ENCODE data around the gene SVEP1. TPM values are rescaled to one million over a fixed set of nuclear protein-coding genes. Genes with fewer than 3 reads are reported as not detected.

Gene SVEP1
- total and polyA plus RNA-seq, 7 experiments from 2014 or later = 0.08 to 0.22 TPM; not detected in 5

DNA sequence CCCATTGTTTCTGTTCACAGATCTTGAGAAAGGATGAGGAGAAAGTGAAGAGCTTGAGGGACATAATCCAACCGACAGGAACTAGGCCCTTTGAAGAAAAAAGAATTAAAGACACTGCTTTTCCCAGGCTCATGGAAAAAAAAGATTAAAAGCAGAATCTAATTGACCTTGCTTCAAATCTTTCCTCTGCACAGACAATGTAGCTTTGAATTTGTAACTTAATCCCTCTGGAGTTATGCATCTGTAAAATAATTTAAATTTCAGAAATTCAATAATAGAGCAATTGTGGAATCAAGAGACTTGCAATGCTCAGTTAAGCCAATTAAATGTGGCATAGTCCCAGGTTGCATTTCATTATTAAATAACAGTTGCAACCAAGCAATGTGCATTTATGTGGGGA lies 64.6 kb downstream of the SVEP1 start:
- intact Hi-C loops (cut with micrococcal nuclease) = no loop called here
- Histone ChIP-seq H3K27ac (ENCODE audit: low read depth, low read length) (no peak overlapping the region), H3K27me3 (ENCODE audit: control insufficient read depth in 2 of 2, insufficient read depth in 2 of 2, low read length in 2 of 2) (no peaks in the 10 kb centered on the region), H3K9me3 (ENCODE audit: control insufficient read depth in 2 of 3, low read length in 3 of 3) (no peaks in the 10 kb centered on the region), H3K4me1 (ENCODE audit: control insufficient read depth in 2 of 2, insufficient read depth in 2 of 2, low read length in 2 of 2) (no peaks in the 10 kb centered on the region), H3K36me3 (ENCODE audit: control insufficient read depth in 2 of 3, insufficient read depth in 3 of 3, low read length in 3 of 3) (no peaks in the 10 kb centered on the region), H3K4me3 (ENCODE audit: low read length) (no peak overlapping the region)
- H3K4me3 Mint-ChIP-seq = no peak overlapping the region
- ChIA-PET CTCF (interaction anchor here (0.7 kb wide), 1 partner anchor 1038 kb away, joined by 3 read pairs; no protein-coding TSS in a partner anchor), POLR2A (no interaction called here)
- DNase-seq (no peak), ATAC-seq (no peak)
- no peaks in the 10 kb centered on the region for H3K36me3 Mint-ChIP-seq
- H3K27ac Mint-ChIP-seq = no peak overlapping the region
- H3K9me3 Mint-ChIP-seq = peaks cover 0 to 6% (median 0%) of the 10 kb centered on the region in 11 donors
- peaks cover 0 to 9% (median 4%) of the 10 kb centered on the region in 5 donors for H3K27me3 Mint-ChIP-seq
- no peaks in the 10 kb centered on the region for H3K4me1 Mint-ChIP-seq

DNA sequence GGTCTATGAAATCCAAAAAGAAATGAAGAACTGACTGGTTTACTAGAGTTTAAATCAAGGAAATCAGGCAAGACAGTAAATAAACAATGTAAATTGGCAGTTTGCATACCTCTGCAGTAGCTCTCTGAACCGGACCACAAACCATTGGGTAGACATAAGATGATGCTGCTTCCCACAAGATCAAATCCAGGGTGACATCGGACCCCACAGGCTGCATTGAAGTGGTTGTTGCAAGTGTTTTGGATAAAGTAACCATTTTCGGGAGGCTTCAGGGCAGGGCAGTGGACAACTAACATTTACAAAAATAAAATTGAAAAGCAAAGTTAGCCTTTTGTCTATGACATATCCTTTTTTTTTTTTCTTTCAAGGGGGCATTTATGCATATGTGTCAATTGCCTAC lies 66.7 kb downstream of the SVEP1 start:
- ATAC-seq (no peak), DNase-seq (no peak)
- Mint-ChIP-seq H3K36me3 (no peaks in the 10 kb centered on the region), H3K4me1 (no peaks in the 10 kb centered on the region), H3K9me3 (peaks cover 0 to 2% (median 0%) of the 10 kb centered on the region in 11 donors), H3K4me3 (no peak overlapping the region), H3K27me3 (peaks cover 0 to 9% (median 4%) of the 10 kb centered on the region in 5 donors), H3K27ac (no peak overlapping the region)
- Histone ChIP-seq H3K27me3 (ENCODE audit: control insufficient read depth in 2 of 2, insufficient read depth in 2 of 2, low read length in 2 of 2) (no peaks in the 10 kb centered on the region), H3K9me3 (ENCODE audit: control insufficient read depth in 2 of 3, low read length in 3 of 3) (no peaks in the 10 kb centered on the region), H3K27ac (ENCODE audit: low read depth, low read length) (no peak overlapping the region), H3K36me3 (ENCODE audit: control insufficient read depth in 2 of 3, insufficient read depth in 3 of 3, low read length in 3 of 3) (no peaks in the 10 kb centered on the region), H3K4me3 (ENCODE audit: low read length) (no peak overlapping the region), H3K4me1 (ENCODE audit: control insufficient read depth in 2 of 2, insufficient read depth in 2 of 2, low read length in 2 of 2) (no peaks in the 10 kb centered on the region)
- ChIA-PET CTCF (no interaction called here), POLR2A (no interaction called here)
- intact Hi-C loops (cut with micrococcal nuclease) = no loop called here

DNA sequence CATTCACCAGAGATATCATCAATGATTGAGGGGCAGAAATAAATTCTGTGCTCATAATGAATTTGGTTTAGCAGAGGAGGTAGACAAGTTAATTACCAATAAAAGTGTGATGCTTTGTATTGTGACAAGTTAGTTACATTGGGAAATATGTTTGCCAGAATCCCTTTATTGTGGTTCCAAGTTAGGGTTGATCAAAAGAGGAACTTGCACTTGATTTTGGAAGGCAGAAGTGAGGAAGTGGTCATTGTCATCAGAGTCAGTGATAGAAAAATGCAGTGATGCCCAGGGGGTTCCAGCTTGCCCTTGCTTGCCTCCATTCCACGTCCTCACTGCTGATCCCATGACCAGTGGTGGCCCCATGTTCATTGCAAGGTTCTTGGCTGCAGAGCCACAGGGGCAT lies 69.7 kb downstream of the SVEP1 start:
- Histone ChIP-seq H3K9me3 (ENCODE audit: control insufficient read depth in 2 of 3, low read length in 3 of 3) (no peaks in the 10 kb centered on the region), H3K4me1 (ENCODE audit: control insufficient read depth in 2 of 2, insufficient read depth in 2 of 2, low read length in 2 of 2) (no peaks in the 10 kb centered on the region), H3K36me3 (ENCODE audit: control insufficient read depth in 2 of 3, insufficient read depth in 3 of 3, low read length in 3 of 3) (no peaks in the 10 kb centered on the region), H3K27ac (ENCODE audit: low read depth, low read length) (no peak overlapping the region), H3K4me3 (ENCODE audit: low read length) (no peak overlapping the region), H3K27me3 (ENCODE audit: control insufficient read depth in 2 of 2, insufficient read depth in 2 of 2, low read length in 2 of 2) (no peaks in the 10 kb centered on the region)
- H3K36me3 Mint-ChIP-seq = no peaks in the 10 kb centered on the region
- H3K4me3 Mint-ChIP-seq = no peak overlapping the region
- POLR2A ChIA-PET = no interaction called here
- H3K4me1 Mint-ChIP-seq = no peaks in the 10 kb centered on the region
- H3K9me3 Mint-ChIP-seq = peaks cover 0 to 9% (median 0%) of the 10 kb centered on the region in 11 donors
- peaks cover 0 to 20% (median 8%) of the 10 kb centered on the region in 5 donors for H3K27me3 Mint-ChIP-seq
- DNase-seq (no peak), ATAC-seq (no peak)
- CTCF ChIA-PET = no interaction called here
- intact Hi-C loops (cut with micrococcal nuclease) = no loop called here
- H3K27ac Mint-ChIP-seq = no peak overlapping the region

DNA sequence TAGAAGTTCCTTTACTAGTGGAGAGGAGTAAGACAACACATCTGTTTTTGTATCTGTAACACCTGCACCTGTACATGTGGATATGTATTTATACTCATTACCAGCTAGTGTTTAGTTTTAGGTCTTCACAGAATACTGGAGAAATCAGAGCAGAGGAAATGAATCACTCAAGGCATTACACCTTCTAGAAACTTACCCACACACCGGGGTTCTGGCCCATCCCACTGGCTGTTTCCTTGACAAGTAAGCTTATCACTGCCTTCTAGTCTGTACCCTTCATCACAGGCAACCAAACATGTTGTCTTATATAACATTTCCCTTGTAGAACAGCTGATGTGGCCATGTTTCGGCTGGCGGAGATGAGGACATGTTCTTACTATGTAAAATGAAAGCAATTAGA lies 76.7 kb downstream of the SVEP1 start:
- H3K9me3 ChIP-seq (ENCODE audit: control insufficient read depth in 2 of 3, low read length in 3 of 3) = no peaks in the 10 kb centered on the region
- no peaks in the 10 kb centered on the region for H3K27me3 ChIP-seq (ENCODE audit: control insufficient read depth in 2 of 2, insufficient read depth in 2 of 2, low read length in 2 of 2)
- Mint-ChIP-seq H3K36me3 (no peaks in the 10 kb centered on the region), H3K4me1 (no peaks in the 10 kb centered on the region), H3K9me3 (peaks cover 0 to 14% (median 0%) of the 10 kb centered on the region in 11 donors), H3K27ac (no peak overlapping the region), H3K4me3 (no peak overlapping the region), H3K27me3 (peaks cover 0 to 13% (median 11%) of the 10 kb centered on the region in 5 donors)
- no peak overlapping the region for H3K4me3 ChIP-seq (ENCODE audit: low read length)
- POLR2A ChIA-PET = no interaction called here
- no peaks in the 10 kb centered on the region for H3K4me1 ChIP-seq (ENCODE audit: control insufficient read depth in 2 of 2, insufficient read depth in 2 of 2, low read length in 2 of 2)
- intact Hi-C loops (cut with micrococcal nuclease) = no loop called here
- no peak overlapping the region for H3K27ac ChIP-seq (ENCODE audit: low read depth, low read length)
- DNase-seq (no peak), ATAC-seq (no peak)
- no peaks in the 10 kb centered on the region for H3K36me3 ChIP-seq (ENCODE audit: control insufficient read depth in 2 of 3, insufficient read depth in 3 of 3, low read length in 3 of 3)
- CTCF ChIA-PET = no interaction called here

DNA sequence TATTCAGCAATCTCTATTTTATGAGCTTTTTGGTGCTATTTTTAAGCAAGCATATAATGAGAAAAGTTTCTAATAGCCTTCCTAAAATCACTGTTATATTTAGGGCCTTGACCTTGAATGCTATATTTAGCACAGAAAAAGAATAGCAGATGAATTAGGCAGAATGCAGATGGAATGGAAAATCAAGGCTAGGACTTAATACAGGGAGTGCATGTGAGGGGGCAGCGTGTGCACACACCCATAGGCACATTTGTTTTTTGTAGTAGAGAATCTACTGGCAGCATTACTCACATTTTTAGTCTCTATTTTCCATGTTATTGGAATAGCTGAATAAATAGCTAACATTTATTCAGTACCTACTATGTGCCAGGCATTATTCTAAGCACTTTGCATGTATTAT lies 79.9 kb downstream of the SVEP1 start:
- H3K9me3 ChIP-seq (ENCODE audit: control insufficient read depth in 2 of 3, low read length in 3 of 3) = no peaks in the 10 kb centered on the region
- no peaks in the 10 kb centered on the region for H3K4me1 ChIP-seq (ENCODE audit: control insufficient read depth in 2 of 2, insufficient read depth in 2 of 2, low read length in 2 of 2)
- no peaks in the 10 kb centered on the region for H3K4me1 Mint-ChIP-seq
- POLR2A ChIA-PET = no interaction called here
- H3K4me3 ChIP-seq (ENCODE audit: low read length) = no peak overlapping the region
- peaks cover 0 to 15% (median under 1%) of the 10 kb centered on the region in 5 donors for H3K27me3 Mint-ChIP-seq
- intact Hi-C loops (cut with micrococcal nuclease) = no loop called here
- DNase-seq = no peak
- H3K9me3 Mint-ChIP-seq = peaks cover 0 to 4% (median 0%) of the 10 kb centered on the region in 11 donors
- CTCF ChIA-PET = no interaction called here
- H3K27me3 ChIP-seq (ENCODE audit: control insufficient read depth in 2 of 2, insufficient read depth in 2 of 2, low read length in 2 of 2) = no peaks in the 10 kb centered on the region
- no peaks in the 10 kb centered on the region for H3K36me3 ChIP-seq (ENCODE audit: control insufficient read depth in 2 of 3, insufficient read depth in 3 of 3, low read length in 3 of 3)
- ATAC-seq = no peak
- no peaks in the 10 kb centered on the region for H3K36me3 Mint-ChIP-seq
- no peak overlapping the region for H3K27ac ChIP-seq (ENCODE audit: low read depth, low read length)
- H3K27ac Mint-ChIP-seq = no peak overlapping the region
- H3K4me3 Mint-ChIP-seq = no peak overlapping the region

DNA sequence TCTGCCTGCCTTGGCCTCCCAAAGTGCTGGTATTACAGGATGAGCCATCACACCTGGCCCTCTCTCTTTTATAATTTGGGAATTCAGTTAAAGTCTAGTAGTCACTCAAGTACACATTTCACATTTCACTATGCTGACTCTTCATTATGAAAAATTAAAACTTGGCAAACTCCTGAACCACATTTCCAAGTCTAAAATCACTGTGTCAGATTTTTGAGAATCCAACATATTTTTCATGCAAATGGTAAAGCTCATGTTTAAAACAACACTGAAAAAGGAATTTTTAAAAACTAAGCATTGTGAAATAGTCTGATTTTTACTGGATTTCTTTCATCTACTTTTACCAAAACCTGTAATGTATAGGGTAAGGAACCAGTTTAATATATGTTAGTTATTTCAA lies 92.3 kb downstream of the SVEP1 start:
- Mint-ChIP-seq H3K27ac (no peak overlapping the region), H3K4me1 (no peaks in the 10 kb centered on the region), H3K36me3 (no peaks in the 10 kb centered on the region), H3K27me3 (peaks cover 0 to 21% (median 4%) of the 10 kb centered on the region in 5 donors), H3K4me3 (no peak overlapping the region), H3K9me3 (peaks cover 0 to 7% (median 2%) of the 10 kb centered on the region in 11 donors)
- POLR2A ChIA-PET = no interaction called here
- H3K9me3 ChIP-seq (ENCODE audit: control insufficient read depth in 2 of 3, low read length in 3 of 3) = no peaks in the 10 kb centered on the region
- CTCF ChIA-PET = no interaction called here
- no peaks in the 10 kb centered on the region for H3K36me3 ChIP-seq (ENCODE audit: control insufficient read depth in 2 of 3, insufficient read depth in 3 of 3, low read length in 3 of 3)
- ATAC-seq = no peak
- DNase-seq = no peak
- intact Hi-C loops (cut with micrococcal nuclease) = no loop called here
- H3K4me3 ChIP-seq (ENCODE audit: low read length) = no peak overlapping the region
- H3K27ac ChIP-seq (ENCODE audit: low read depth, low read length) = no peak overlapping the region
- H3K27me3 ChIP-seq (ENCODE audit: control insufficient read depth in 2 of 2, insufficient read depth in 2 of 2, low read length in 2 of 2) = no peaks in the 10 kb centered on the region
- H3K4me1 ChIP-seq (ENCODE audit: control insufficient read depth in 2 of 2, insufficient read depth in 2 of 2, low read length in 2 of 2) = no peaks in the 10 kb centered on the region

DNA sequence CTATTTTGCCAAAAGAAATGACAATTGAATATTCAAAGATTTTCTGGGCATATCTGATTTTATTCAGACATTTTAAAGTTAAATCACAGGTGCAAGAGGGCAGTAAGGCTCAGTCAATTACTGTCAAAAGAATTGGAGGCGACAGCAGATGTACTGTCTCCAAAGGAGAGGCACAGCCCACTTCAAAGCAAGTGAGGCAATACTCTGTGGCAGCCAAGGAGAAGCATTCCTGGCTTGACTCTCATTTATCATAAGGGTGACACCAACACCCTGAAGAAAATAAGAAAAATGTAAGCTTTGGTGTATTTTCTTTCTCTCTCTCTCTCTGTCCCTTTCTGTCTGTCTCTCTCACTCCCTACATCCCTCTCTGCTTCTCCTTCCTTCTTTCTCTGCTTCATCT lies 93.3 kb downstream of the SVEP1 start:
- POLR2A ChIA-PET = no interaction called here
- no peak overlapping the region for H3K4me3 ChIP-seq (ENCODE audit: low read length)
- intact Hi-C loops (cut with micrococcal nuclease) = no loop called here
- no peaks in the 10 kb centered on the region for H3K4me1 ChIP-seq (ENCODE audit: control insufficient read depth in 2 of 2, insufficient read depth in 2 of 2, low read length in 2 of 2)
- H3K27me3 ChIP-seq (ENCODE audit: control insufficient read depth in 2 of 2, insufficient read depth in 2 of 2, low read length in 2 of 2) = no peaks in the 10 kb centered on the region
- Mint-ChIP-seq H3K27ac (no peak overlapping the region), H3K9me3 (peaks cover 0 to 7% (median 2%) of the 10 kb centered on the region in 11 donors), H3K27me3 (peaks cover 0 to 21% (median 4%) of the 10 kb centered on the region in 5 donors), H3K36me3 (no peaks in the 10 kb centered on the region), H3K4me1 (no peaks in the 10 kb centered on the region), H3K4me3 (no peak overlapping the region)
- H3K27ac ChIP-seq (ENCODE audit: low read depth, low read length) = no peak overlapping the region
- H3K36me3 ChIP-seq (ENCODE audit: control insufficient read depth in 2 of 3, insufficient read depth in 3 of 3, low read length in 3 of 3) = no peaks in the 10 kb centered on the region
- CTCF ChIA-PET = no interaction called here
- DNase-seq (no peak), ATAC-seq (no peak)
- H3K9me3 ChIP-seq (ENCODE audit: control insufficient read depth in 2 of 3, low read length in 3 of 3) = no peaks in the 10 kb centered on the region
